Measurements from ENCODE around the gene COX20.

The COX20 gene

DNA sequence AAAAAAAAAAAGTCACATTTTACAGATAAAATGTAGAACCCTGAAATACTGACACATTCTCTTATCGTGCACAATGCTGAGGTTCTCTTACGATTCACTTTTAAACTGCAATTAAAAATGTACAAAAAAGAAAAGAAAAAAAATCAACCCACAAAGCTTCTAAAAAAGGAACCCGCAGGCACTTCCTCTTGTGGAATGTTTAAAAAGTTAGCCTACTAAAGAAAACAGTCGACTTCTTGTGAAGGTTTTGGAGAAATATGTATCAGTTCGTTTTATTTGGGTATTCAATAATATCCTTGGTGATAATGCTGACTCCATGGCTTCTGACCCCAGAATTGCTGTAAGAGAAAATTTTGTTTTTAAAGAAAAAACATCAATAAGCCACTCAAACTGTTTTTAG is 18.7 kb downstream of the COX20 start:
- no peaks in the 10 kb centered on the region for H3K27me3 ChIP-seq (ENCODE audit: low read length)
- H3K27ac ChIP-seq (ENCODE audit: low read depth, low read length) = no peak overlapping the region
- H3K9ac ChIP-seq (ENCODE audit: low read length) = no peak overlapping the region
- H2AFZ ChIP-seq (ENCODE audit: low read depth, low read length, severe bottlenecking) = no peak overlapping the region
- H3K79me2 ChIP-seq (ENCODE audit: insufficient read depth, low read length) = peaks cover 58% of the 10 kb centered on the region
- H4K20me1 ChIP-seq (ENCODE audit: low read depth, low read length) = peaks cover 55% of the 10 kb centered on the region
- H3F3A ChIP-seq (ENCODE audit: insufficient read depth) = peaks cover 97% of the 10 kb centered on the region
- H3K9me2 ChIP-seq (replicated peaks; ENCODE audit: insufficient read depth, low read length) = no peaks in the 10 kb centered on the region
- no peak overlapping the region for H3K4me2 ChIP-seq (ENCODE audit: low read depth, low read length, poor library complexity, severe bottlenecking)
- no peaks in the 10 kb centered on the region for H3K9me3 ChIP-seq (ENCODE audit: insufficient read depth, low read length)
- H3K4me3 ChIP-seq (ENCODE audit: insufficient read depth, low read length, poor library complexity, severe bottlenecking) = no peak overlapping the region
- peaks cover 97% of the 10 kb centered on the region for H3K36me3 ChIP-seq (ENCODE audit: low read length)
- TF ChIP-seq EZH2phosphoT487 (conservative IDR thresholded peaks at IDR 0.05; ENCODE audit: low read length) = no peak
- TF ChIP-seq, protein P1, sequence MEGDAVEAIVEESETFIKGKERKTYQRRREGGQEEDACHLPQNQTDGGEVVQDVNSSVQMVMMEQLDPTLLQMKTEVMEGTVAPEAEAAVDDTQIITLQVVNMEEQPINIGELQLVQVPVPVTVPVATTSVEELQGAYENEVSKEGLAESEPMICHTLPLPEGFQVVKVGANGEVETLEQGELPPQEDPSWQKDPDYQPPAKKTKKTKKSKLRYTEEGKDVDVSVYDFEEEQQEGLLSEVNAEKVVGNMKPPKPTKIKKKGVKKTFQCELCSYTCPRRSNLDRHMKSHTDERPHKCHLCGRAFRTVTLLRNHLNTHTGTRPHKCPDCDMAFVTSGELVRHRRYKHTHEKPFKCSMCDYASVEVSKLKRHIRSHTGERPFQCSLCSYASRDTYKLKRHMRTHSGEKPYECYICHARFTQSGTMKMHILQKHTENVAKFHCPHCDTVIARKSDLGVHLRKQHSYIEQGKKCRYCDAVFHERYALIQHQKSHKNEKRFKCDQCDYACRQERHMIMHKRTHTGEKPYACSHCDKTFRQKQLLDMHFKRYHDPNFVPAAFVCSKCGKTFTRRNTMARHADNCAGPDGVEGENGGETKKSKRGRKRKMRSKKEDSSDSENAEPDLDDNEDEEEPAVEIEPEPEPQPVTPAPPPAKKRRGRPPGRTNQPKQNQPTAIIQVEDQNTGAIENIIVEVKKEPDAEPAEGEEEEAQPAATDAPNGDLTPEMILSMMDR (IDR thresholded peaks at IDR 0.05; ENCODE audit: insufficient read depth, low read length, poor library complexity, severe bottlenecking) = no peak

DNA sequence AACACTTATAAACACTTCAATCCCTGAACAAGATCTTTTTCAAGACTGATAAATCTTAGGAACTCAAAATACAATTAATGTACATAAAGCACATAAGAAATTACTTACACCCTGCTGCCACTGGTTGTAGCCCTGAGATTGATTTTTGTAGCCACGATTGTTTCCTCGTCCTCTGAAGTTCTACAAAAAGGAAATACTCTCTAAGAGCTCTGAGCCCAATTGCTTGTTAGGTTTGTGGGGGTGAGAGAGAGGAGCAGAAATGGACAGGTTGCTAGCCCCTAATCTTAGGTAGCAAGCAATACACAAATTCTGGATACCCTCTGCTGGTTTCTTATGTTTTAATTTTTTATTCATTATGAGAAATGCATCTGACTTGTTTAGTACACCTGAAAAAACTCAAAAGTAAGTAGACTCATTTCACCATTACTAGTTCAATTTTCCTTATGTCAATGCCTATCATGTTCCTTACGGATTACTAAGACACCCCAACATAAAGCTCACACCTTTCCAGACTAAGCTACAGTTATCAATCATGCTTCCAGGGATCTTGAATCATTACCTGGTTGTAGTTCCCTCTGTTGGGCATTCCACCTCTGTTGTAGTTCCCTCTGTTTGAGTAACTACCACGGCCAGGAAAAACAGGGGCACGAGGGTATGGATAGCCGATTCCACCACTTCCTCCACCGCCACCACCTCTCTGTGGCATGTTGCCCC is 19.6 kb downstream of the COX20 start:
- Histone ChIP-seq H3K79me2 (ENCODE audit: insufficient read depth, low read length) (peaks cover 62% of the 10 kb centered on the region), H3K9ac (ENCODE audit: low read length) (no peak overlapping the region), H4K20me1 (ENCODE audit: low read depth, low read length) (peaks cover 62% of the 10 kb centered on the region), H3K36me3 (ENCODE audit: low read length) (peaks cover 97% of the 10 kb centered on the region), H3K27ac (ENCODE audit: low read depth, low read length) (no peak overlapping the region), H3K4me2 (ENCODE audit: low read depth, low read length, poor library complexity, severe bottlenecking) (no peak overlapping the region), H3K9me3 (ENCODE audit: insufficient read depth, low read length) (no peaks in the 10 kb centered on the region), H3K27me3 (ENCODE audit: low read length) (no peaks in the 10 kb centered on the region), H3K9me2 (replicated peaks; ENCODE audit: insufficient read depth, low read length) (no peaks in the 10 kb centered on the region), H2AFZ (ENCODE audit: low read depth, low read length, severe bottlenecking) (no peak overlapping the region), H3F3A (ENCODE audit: insufficient read depth) (peaks cover 92% of the 10 kb centered on the region), H3K4me3 (ENCODE audit: insufficient read depth, low read length, poor library complexity, severe bottlenecking) (no peak overlapping the region)
- TF ChIP-seq, protein P1 (IDR thresholded peaks at IDR 0.05; ENCODE audit: insufficient read depth, low read length, poor library complexity, severe bottlenecking) = no peak
- no peak for TF ChIP-seq EZH2phosphoT487 (conservative IDR thresholded peaks at IDR 0.05; ENCODE audit: low read length)

- H3K9me3 ChIP-seq (ENCODE audit: insufficient read depth, low read length) = no peaks in the 10 kb centered on the region
- H3K27ac ChIP-seq (ENCODE audit: low read depth, low read length) = no peak overlapping the region
- no peak overlapping the region for H3K9ac ChIP-seq (ENCODE audit: low read length)
- no peak overlapping the region for H2AFZ ChIP-seq (ENCODE audit: low read depth, low read length, severe bottlenecking)
- H3K27me3 ChIP-seq (ENCODE audit: low read length) = no peaks in the 10 kb centered on the region
- H3K79me2 ChIP-seq (ENCODE audit: insufficient read depth, low read length) = peaks cover 90% of the 10 kb centered on the region
- H3K4me2 ChIP-seq (ENCODE audit: low read depth, low read length, poor library complexity, severe bottlenecking) = no peak overlapping the region
- peaks cover 91% of the 10 kb centered on the region for H3F3A ChIP-seq (ENCODE audit: insufficient read depth)
- no peaks in the 10 kb centered on the region for H3K9me2 ChIP-seq (replicated peaks; ENCODE audit: insufficient read depth, low read length)
- no peak overlapping the region for H3K4me3 ChIP-seq (ENCODE audit: insufficient read depth, low read length, poor library complexity, severe bottlenecking)
- H4K20me1 ChIP-seq (ENCODE audit: low read depth, low read length) = peaks cover 81% of the 10 kb centered on the region
- peaks cover 98% of the 10 kb centered on the region for H3K36me3 ChIP-seq (ENCODE audit: low read length)
- no peak for TF ChIP-seq EZH2phosphoT487 (conservative IDR thresholded peaks at IDR 0.05; ENCODE audit: low read length)
- TF ChIP-seq, protein P1 (IDR thresholded peaks at IDR 0.05; ENCODE audit: insufficient read depth, low read length, poor library complexity, severe bottlenecking) = no peak
Measured at GRCh38 chr1:244857761-244858160, 22.3 kb downstream of the COX20 start.

Data from SU-DHL-6 (cell line).